GM18505 (cell line): ENCODE measurements around the gene SLC4A4.

Source experiments
- ATAC-seq: cut with Tn5 transposase; IDR thresholded peaks from one replicate; pipeline ENCODE4 v1.9.1; 2021; ENCODE audit not compliant: unreplicated experiment
- POLR2A ChIP-seq: IDR thresholded peaks from 4 replicates; pipeline ENCODE4 v1.6.1; 2011; ENCODE audit warnings: borderline replicate concordance; ENCODE audit not compliant: insufficient read depth, insufficient read length; ENCODE audit errors: extremely low read depth

SLC4A4 gene

DNA sequence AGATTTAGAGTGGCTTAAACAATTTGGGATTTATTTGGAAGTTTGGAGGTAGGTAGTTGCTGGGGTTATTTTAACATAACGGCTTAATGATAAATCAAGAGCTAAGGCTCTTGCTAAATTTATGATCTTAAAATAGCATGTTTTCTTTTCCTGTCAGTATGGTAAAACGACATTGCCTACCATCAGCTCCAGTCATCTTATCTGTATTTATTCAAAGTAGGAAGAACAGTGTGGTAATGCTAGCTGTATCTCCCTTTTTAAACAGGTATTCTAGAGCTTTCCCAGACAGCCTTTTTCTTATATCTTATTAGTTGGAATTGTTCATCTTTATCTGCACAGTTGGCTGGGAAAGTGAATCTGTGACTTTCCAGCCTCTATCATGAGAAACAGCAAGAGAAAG, 110.2 kb downstream of the SLC4A4 start:
- no peak for ATAC-seq
- TF ChIP-seq POLR2A = no peak

- ATAC-seq = no peak
Measured at GRCh38 chr4:71449878-71450277, 111.1 kb downstream of the SLC4A4 start.

DNA sequence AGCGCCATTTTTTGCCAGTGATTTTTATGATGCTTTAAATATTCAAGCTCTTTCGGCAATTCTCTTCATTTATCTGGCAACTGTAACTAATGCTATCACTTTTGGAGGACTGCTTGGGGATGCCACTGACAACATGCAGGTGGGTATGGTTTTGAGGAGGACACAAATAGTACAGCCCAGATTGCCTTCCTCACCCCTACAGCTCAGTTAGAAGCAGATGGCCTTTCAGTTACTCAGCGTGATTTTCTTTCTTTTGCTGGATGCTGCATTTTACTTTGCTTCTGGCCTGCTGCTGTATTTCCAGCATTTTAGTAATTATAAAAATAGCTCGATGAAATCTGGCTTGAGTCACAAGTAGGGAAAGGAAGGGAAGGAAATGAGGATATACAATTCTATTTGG, 114.7 kb downstream of the SLC4A4 start:
- TF ChIP-seq POLR2A = no peak
- no peak for ATAC-seq

More at GRCh38 chr4:71449878-71450277, 111.1 kb downstream of the SLC4A4 start:
- no peak for TF ChIP-seq POLR2A

DNA sequence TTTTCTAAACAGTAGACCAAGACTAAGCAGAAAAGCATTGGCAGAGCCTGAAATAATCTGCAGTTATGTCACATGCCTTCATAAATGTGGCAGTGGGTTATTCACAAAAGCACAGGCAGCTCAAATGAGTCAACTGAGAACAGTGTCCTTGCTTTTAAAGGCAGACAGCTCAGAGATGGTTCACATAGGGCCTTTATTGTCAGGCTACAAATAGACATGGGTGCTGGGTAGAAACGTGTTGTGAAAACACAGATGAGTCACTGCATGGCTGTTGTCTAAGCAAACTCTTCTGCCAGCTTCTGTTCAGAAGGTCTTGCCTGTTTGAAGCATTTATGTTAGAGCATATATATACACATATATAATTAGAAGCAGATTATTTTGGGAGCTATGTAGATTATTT, 118.0 kb downstream of the SLC4A4 start:
- TF ChIP-seq POLR2A = no peak
- no peak for ATAC-seq

GRCh38 chr4:71460371-71460770, 121.6 kb downstream of the SLC4A4 start:
- no peak for TF ChIP-seq POLR2A
- no peak for ATAC-seq

DNA sequence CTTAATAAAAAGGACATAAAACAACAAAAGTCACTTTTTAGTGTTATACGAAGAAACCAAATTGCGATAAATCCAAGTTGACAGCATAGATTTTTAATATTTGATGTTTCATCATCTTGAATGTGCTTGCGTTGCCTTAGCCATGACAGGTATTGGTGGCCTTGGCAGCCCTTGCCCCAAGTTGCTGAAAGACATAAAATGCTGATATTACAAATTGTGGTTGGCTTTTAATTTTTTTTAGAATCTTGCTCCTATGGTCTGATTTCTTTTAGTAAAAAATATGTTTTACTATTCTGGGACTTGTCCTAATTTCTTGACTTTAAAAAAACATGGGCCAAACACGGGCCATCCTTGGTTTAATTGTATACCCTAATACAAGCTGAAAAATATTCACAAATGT, 122.6 kb downstream of the SLC4A4 start:
- TF ChIP-seq POLR2A = no peak
- ATAC-seq = no peak

DNA sequence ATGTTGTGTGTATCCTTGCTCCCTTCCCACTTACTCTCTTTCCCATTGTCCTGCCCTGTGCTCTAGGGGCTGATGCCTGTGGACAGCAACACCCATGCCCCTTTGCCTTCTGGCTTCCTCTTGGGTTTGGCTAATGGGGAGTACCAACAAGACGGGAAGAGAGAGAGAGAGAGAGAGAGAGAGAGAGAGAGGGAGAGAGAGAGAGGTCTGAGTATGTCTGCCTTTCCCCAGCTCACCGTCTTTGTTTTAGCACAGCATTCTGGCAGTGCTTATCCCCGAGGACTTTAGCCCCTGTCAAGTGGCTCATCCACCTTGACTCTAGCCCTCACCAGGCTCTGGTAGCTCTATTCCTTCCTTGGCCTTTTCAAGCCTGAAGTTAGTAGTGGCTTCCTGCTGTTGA, 128.0 kb downstream of the SLC4A4 start:
- ATAC-seq = no peak
- TF ChIP-seq POLR2A = no peak

DNA sequence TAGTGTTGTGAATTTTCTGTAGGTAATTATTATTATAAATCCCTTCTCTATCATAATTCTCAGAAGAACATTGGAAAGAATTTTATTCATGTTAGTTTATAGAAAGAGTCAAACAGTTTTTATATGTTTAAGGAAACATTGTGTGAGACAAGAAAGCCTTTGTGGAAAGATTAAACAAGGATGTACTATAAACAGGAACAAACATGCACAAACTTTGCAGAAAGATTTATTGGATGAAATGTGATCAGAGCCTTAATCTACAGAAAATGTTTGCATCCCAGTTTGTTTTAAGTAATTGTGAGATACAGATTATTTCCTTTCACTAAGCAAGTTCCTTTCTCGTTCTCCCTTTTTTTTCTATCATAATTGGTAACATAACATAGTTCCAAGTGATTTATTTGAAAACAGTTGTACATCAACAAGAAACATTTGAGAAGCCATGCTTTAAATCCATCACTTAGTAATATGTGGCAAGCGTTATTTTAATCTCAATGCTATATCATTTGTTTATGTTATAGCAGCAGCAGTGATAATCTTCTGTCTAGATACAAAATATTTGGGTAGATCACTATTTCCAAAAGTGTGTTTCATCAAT, 129.4 kb downstream of the SLC4A4 start:
- ATAC-seq = no peak
- no peak for TF ChIP-seq POLR2A

GRCh38 chr4:71469541-71469940, 130.7 kb downstream of the SLC4A4 start:
- no peak for TF ChIP-seq POLR2A
- ATAC-seq = no peak

GRCh38 chr4:71470524-71470923, 131.7 kb downstream of the SLC4A4 start:
- no peak for TF ChIP-seq POLR2A
- ATAC-seq = no peak

DNA sequence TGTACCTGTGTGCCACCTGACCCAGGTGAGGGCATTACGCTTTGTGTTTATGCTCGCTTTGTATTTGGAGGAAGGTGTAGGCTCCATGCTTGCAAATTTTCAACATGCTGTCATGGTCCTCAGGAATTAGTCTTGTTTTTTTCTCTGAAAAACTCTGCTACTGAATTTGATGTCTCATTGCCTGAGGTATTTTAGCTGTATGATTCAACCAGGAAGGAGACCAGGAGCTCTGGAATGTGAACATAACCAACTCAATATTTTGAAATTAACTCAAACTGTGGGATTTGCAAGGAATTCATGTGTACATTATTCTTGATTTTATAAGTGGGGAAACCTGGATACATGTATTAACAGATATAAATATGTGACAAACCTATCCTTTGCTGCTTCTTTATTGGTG, 134.1 kb downstream of the SLC4A4 start:
- no peak for ATAC-seq
- no peak for TF ChIP-seq POLR2A

GRCh38 chr4:71473541-71474240, 134.9 kb downstream of the SLC4A4 start:
- no peak for TF ChIP-seq POLR2A
- ATAC-seq = no peak

DNA sequence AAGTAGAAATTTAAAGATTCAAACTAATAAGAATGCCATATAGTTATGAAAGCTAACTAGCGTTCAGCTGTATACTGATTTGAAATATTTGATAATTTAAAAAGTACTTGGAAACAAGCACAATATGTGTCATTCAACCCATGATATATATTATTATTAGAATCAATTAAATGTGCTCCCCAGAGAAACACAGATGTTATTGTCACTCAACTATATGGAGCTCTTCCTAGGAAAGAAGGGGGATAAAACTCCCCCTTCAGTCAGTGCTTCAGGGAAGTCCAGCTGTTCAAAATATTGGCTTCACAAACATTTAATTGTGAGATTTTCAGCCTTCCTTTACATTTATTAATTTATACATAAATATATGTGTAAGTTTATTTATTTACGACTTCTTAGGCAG, 135.9 kb downstream of the SLC4A4 start:
- no peak for TF ChIP-seq POLR2A
- no peak for ATAC-seq

DNA sequence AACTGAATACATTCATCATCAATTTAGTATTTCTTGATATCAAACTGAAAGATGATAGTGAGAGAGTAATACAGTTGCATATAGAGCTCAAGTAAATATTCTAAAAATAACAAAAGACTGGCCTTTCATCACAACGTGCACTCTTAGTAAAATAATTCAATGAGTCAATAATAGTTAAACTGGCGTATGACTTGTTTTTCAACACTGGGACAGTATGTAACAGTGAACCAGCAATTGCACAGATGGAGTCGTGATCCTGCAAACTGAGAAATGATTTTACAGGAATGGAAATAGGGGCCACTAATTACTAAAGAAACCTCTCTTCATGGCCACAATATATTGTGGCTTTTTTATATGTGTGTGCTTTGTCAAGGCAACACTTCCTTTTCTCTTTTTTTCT, 137.4 kb downstream of the SLC4A4 start:
- no peak for ATAC-seq
- no peak for TF ChIP-seq POLR2A
